ENCODE data around the gene PTTG1.

- TF ChIP-seq CTCF (IDR thresholded peaks at IDR 0.05) (no peak), POLR2A (IDR thresholded peaks at IDR 0.05) (no peak)
These were observed 49.0 kb downstream of the PTTG1 start for GRCh38 chr5:160470437-160471361.
